Endodermal cell (in vitro differentiated cells): ENCODE data around the gene NAA11. TPM values are rescaled to one million over a fixed set of nuclear protein-coding genes. Genes with fewer than 3 reads are reported as not detected.
A peak's percentile ranks its signal among the peaks of the same experiment; 100 is the strongest.
"Not testable (repeated sequence)": the region's sequence is repeated elsewhere in the genome, so short reads cannot be mapped to it uniquely, and the experiment has no call there.

Experiments
- DNase-seq: peaks from one replicate; pipeline ENCODE4 v3.0.0-alpha.2; 2017
- H3K27ac ChIP-seq: 2 replicates; pipeline ENCODE4 v1.5.1; 2013; ENCODE audit warnings: mild to moderate bottlenecking, low read depth, low read length, moderate library complexity
- H3K27me3 ChIP-seq: 2 replicates; pipeline ENCODE4 v1.6.1; 2013; ENCODE audit warnings: mild to moderate bottlenecking, low read length, moderate library complexity; ENCODE audit not compliant: insufficient read depth, control insufficient read depth, poor library complexity, severe bottlenecking
- H3K36me3 ChIP-seq: 2 replicates; pipeline ENCODE4 v1.7.0; 2013; ENCODE audit warnings: mild to moderate bottlenecking, low read length, moderate library complexity; ENCODE audit not compliant: control insufficient read depth, insufficient read depth
- H3K4me1 ChIP-seq: one replicate; pipeline ENCODE4 v1.7.0; 2013; ENCODE audit warnings: low read length; ENCODE audit not compliant: control insufficient read depth, insufficient read depth
- H3K4me3 ChIP-seq: 2 replicates; pipeline ENCODE4 v1.5.1; 2013; ENCODE audit warnings: mild to moderate bottlenecking, low read length, moderate library complexity
- H3K9ac ChIP-seq: 2 replicates; pipeline ENCODE4 v1.6.1; 2013; ENCODE audit warnings: mild to moderate bottlenecking, low read length, moderate library complexity; ENCODE audit not compliant: poor library complexity, severe bottlenecking; ENCODE audit errors: extremely low read depth
- H3K9me3 ChIP-seq: 2 replicates; pipeline ENCODE4 v1.6.1; 2013; ENCODE audit warnings: mild to moderate bottlenecking, low read length, moderate library complexity; ENCODE audit not compliant: control insufficient read depth
- H3K27ac Mint-ChIP-seq: 2 replicates; pipeline ENCODE4 v1.8.0; 2020; ENCODE audit warnings: mixed read lengths
- H3K27me3 Mint-ChIP-seq: 2 replicates; pipeline ENCODE4 v1.8.0; 2021; ENCODE audit warnings: mild to moderate bottlenecking, mixed read lengths; ENCODE audit not compliant: insufficient read depth
- H3K36me3 Mint-ChIP-seq: 2 replicates; pipeline ENCODE4 v1.8.0; 2020; ENCODE audit warnings: low read depth, mixed read lengths
- H3K4me1 Mint-ChIP-seq: 2 replicates; pipeline ENCODE4 v1.8.0; 2020; ENCODE audit warnings: mixed read lengths
- H3K4me3 Mint-ChIP-seq: 2 replicates; pipeline ENCODE4 v1.8.0; 2020; ENCODE audit warnings: mild to moderate bottlenecking, moderate library complexity, mixed read lengths
- H3K9me3 Mint-ChIP-seq: 2 replicates; pipeline ENCODE4 v1.8.0; 2020; ENCODE audit warnings: mild to moderate bottlenecking, mixed read lengths
- WGBS, 2 experiments: methylation state at CpG; one replicate each; pipeline versions ENCODE4 v1.1.5 to v1.1.7; 2013; ENCODE audit warnings: missing lambda C conversion rate in 2 of 2, mixed read lengths in 1 of 2; ENCODE audit not compliant: insufficient coverage in 1 of 2, insufficient read length in 1 of 2; 5-methylcytosine and 5-hydroxymethylcytosine counted together
- total RNA-seq, 2 donors: library from RNA; stranded (reverse); fragmentation: NEBNext Ultra II Directional in 1 of 2; extraction: Animal tissue kit (Norgen Biotek cat#: 25700) in 1 of 2; gene quantifications; 2 replicates in 1 of 2; 3 replicates in 1 of 2; pipeline ENCODE4 v1.2.1, GENCODE V29; 2021
- TF ChIP-seq, protein P1 (sequence below): fragments of 200-600 bp; sonication (generic); conservative IDR thresholded peaks from 2 replicates; pipeline ENCODE4 v1.5.0; 2021; ENCODE audit warnings: antibody characterized with exemption, mild to moderate bottlenecking

NAA11 gene
- total RNA-seq, 2 donors from 2014 or later = not detected

DNA sequence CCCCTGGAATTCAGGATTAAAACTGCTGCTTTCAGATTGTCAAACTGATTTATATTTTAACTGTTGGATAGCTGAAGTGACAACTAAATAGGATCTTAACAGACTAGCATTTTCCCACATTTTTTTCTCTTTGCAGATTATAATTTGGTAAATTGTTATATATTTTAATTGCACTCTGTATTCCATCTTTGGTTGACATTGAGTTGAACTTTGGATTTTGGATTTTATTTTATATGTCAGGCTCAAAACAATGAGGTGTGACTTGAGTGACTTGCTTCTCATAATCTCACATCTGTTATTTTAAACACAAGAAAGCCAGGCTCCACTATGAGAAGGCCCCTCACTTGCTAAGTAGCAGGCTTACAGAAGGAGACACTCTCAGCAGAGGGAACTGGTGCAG is 38.1 kb downstream of the NAA11 start:
- no peaks in the 10 kb centered on the region for H3K9me3 Mint-ChIP-seq
- no peaks in the 10 kb centered on the region for H3K27me3 Mint-ChIP-seq
- no peak overlapping the region for H3K27ac ChIP-seq

DNA sequence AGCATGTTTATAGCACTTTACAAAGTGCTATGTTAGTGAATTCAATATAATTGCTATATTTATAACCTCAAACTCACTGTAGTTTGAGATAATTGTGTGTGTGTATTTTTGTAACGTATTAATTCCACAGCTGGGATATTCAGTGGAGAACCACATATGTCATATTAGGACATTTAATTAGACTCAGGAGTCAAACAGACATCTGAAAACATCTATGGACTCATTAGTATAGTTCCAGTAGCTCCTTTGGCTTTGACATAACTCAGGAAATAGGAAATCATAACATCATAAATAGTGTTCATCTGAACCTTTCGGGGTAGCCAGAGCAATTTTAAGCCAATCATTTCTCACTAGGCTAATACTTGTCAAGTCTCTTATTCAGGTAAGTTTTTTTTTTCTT is 38.8 kb downstream of the NAA11 start:
- H3K27ac Mint-ChIP-seq = no peak overlapping the region
- DNase-seq = no peak
- H3K9me3 ChIP-seq = no peaks in the 10 kb centered on the region
- no peak overlapping the region for H3K4me3 Mint-ChIP-seq
- no peaks in the 10 kb centered on the region for H3K4me1 ChIP-seq
- H3K27me3 Mint-ChIP-seq = no peaks in the 10 kb centered on the region
- TF ChIP-seq, protein P1, sequence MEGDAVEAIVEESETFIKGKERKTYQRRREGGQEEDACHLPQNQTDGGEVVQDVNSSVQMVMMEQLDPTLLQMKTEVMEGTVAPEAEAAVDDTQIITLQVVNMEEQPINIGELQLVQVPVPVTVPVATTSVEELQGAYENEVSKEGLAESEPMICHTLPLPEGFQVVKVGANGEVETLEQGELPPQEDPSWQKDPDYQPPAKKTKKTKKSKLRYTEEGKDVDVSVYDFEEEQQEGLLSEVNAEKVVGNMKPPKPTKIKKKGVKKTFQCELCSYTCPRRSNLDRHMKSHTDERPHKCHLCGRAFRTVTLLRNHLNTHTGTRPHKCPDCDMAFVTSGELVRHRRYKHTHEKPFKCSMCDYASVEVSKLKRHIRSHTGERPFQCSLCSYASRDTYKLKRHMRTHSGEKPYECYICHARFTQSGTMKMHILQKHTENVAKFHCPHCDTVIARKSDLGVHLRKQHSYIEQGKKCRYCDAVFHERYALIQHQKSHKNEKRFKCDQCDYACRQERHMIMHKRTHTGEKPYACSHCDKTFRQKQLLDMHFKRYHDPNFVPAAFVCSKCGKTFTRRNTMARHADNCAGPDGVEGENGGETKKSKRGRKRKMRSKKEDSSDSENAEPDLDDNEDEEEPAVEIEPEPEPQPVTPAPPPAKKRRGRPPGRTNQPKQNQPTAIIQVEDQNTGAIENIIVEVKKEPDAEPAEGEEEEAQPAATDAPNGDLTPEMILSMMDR = no peak
- H3K36me3 Mint-ChIP-seq = no peaks in the 10 kb centered on the region
- no peaks in the 10 kb centered on the region for H3K4me1 Mint-ChIP-seq
- no peak overlapping the region for H3K9ac ChIP-seq
- no peaks in the 10 kb centered on the region for H3K27me3 ChIP-seq
- H3K27ac ChIP-seq = no peak overlapping the region
- no peaks in the 10 kb centered on the region for H3K36me3 ChIP-seq
- no peaks in the 10 kb centered on the region for H3K9me3 Mint-ChIP-seq
- WGBS, 2 experiments = 100% methylated on average over 2 of the region's 2 CpGs; no CpG with 5 or more reads in 1 of the 2 experiments
- no peak overlapping the region for H3K4me3 ChIP-seq

More for the DNA sequence above, 38.1 kb downstream of the NAA11 start:
- Mint-ChIP-seq H3K4me3 (no peak overlapping the region), H3K36me3 (no peaks in the 10 kb centered on the region), H3K4me1 (no peaks in the 10 kb centered on the region), H3K27ac (no peak overlapping the region)
- Histone ChIP-seq H3K36me3 (no peaks in the 10 kb centered on the region), H3K4me1 (no peaks in the 10 kb centered on the region), H3K4me3 (no peak overlapping the region), H3K27me3 (peaks cover 4% of the 10 kb centered on the region), H3K9me3 (no peaks in the 10 kb centered on the region), H3K9ac (no peak overlapping the region)
- TF ChIP-seq, protein P1 = no peak
- DNase-seq = no peak

DNA sequence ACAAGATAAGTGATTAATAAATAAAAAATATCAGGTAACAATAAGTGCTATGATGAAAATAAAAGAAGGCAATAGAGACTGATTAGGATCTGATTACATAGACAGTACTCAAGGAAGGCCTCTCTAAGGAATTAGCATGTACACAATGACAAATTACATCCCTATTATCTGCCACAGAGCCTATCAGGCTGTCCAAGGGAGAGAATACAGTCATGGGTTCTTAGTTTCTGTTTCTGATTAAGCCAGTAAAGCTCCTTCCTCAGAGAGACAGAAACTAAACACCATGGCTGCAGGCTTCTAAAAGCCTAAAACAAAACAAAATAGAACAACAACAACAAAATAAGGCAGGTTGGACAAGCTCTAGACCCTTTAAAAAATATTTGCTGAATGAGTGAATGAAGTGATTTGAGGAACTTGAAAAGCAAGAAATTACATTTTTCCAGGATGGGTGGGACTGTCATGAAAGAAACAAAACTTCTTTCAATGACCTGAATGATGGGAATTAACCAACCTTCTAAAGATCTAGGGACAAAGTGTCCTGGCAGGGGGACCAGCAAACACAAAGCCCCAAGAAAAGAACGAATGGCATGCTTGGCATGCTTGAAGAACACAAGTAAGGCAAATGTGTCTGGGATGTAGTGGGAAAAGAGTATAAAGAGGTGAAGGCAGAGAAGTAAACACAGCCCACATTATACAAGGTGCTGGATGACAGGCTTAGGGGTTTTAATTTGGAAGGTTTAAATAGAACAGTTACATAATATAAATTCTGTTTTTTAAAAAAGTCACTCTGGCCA is 44.1 kb downstream of the NAA11 start:
- H3K9me3 Mint-ChIP-seq = no peaks in the 10 kb centered on the region
- no peaks in the 10 kb centered on the region for H3K4me1 Mint-ChIP-seq
- WGBS, 2 experiments = 55 to 60% methylated on average over 1 of the region's 1 CpG
- Histone ChIP-seq H3K4me3 (no peak overlapping the region), H3K9ac (no peak overlapping the region), H3K4me1 (peaks cover 5% of the 10 kb centered on the region), H3K27ac (peak overlapping the region; percentile 76), H3K9me3 (no peaks in the 10 kb centered on the region), H3K36me3 (no peaks in the 10 kb centered on the region), H3K27me3 (no peaks in the 10 kb centered on the region)
- H3K27me3 Mint-ChIP-seq = no peaks in the 10 kb centered on the region
- TF ChIP-seq, protein P1 = no peak
- H3K36me3 Mint-ChIP-seq = no peaks in the 10 kb centered on the region
- no peak overlapping the region for H3K27ac Mint-ChIP-seq
- no peak for DNase-seq
- H3K4me3 Mint-ChIP-seq = no peak overlapping the region

DNA sequence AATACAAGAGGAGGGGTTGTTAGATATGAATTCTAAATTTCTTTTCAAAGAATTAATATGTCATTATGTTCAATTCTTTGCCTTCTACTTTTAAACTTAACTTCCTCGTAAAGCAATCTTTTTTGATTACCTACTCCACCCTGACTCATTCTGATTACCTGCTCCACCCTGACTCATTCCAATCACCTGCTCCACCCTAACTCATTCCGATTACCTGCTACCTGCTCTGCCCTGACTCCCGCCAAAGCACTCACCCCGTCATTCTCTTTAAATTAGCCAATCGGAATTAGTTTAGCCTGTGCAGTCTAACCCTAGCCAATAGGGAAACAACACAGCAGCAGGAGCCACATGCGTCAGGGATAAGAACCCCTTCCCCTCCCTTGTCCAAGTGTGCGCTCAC is 48.4 kb downstream of the NAA11 start:
- H3K9ac ChIP-seq, H3K4me3 ChIP-seq, H3K27me3 Mint-ChIP-seq, H3K27ac Mint-ChIP-seq, H3K27me3 ChIP-seq, H3K4me1 Mint-ChIP-seq, H3K36me3 ChIP-seq, H3K9me3 ChIP-seq, H3K36me3 Mint-ChIP-seq, H3K9me3 Mint-ChIP-seq, DNase-seq, H3K27ac ChIP-seq, H3K4me3 Mint-ChIP-seq, H3K4me1 ChIP-seq: not testable (repeated sequence)
- 95 to 100% methylated on average over 2 to 5 of the region's 7 CpGs for WGBS, 2 experiments
